CD8-positive, alpha-beta memory T cell (primary cell): ENCODE measurements around the gene BET1. TPM values are rescaled to one million over a fixed set of nuclear protein-coding genes. Genes with fewer than 3 reads are reported as not detected.
A peak's percentile ranks its signal among the peaks of the same experiment; 100 is the strongest.

ENCODE experiments used
- CTCF ChIA-PET: fragments of 350-600 bp; sonication (Branson Sonifier 250); formaldehyde crosslinking; loops from one replicate; lab custom pipeline; 2021; ENCODE audit warnings: antibody characterized with exemption; lab: Charles Lee
- POLR2A ChIA-PET: fragments of 350-600 bp; sonication (Branson Sonifier 250); formaldehyde crosslinking; loops from one replicate; lab custom pipeline; 2021; ENCODE audit warnings: antibody characterized with exemption; lab: Charles Lee
- DNase-seq, 5 donors: peaks; one replicate each; pipeline versions ENCODE4 v3.0.0 to v3.0.0-alpha.2; 2020 to 2022; ENCODE audit warnings: mixed read lengths in 1 of 5
- H3K27ac ChIP-seq: one replicate; pipeline ENCODE4 v1.7.0; 2013; ENCODE audit warnings: low read depth, mild to moderate bottlenecking, low read length, moderate library complexity
- H3K27me3 ChIP-seq: 2 replicates; pipeline ENCODE4 v1.7.0; 2013; ENCODE audit warnings: low read length, mild to moderate bottlenecking; ENCODE audit not compliant: insufficient read depth, poor library complexity, severe bottlenecking
- H3K36me3 ChIP-seq: 2 replicates; pipeline ENCODE4 v1.7.0; 2013; ENCODE audit warnings: mild to moderate bottlenecking, low read length, moderate library complexity; ENCODE audit not compliant: insufficient read depth
- H3K4me1 ChIP-seq: 2 replicates; pipeline ENCODE4 v1.7.0; 2013; ENCODE audit warnings: mild to moderate bottlenecking, low read length, moderate library complexity; ENCODE audit not compliant: insufficient read depth
- H3K4me3 ChIP-seq: 2 replicates; pipeline ENCODE4 v1.7.0; 2013; ENCODE audit warnings: mild to moderate bottlenecking, low read length
- H3K9me3 ChIP-seq: 2 replicates; pipeline ENCODE4 v1.7.0; 2013; ENCODE audit warnings: mild to moderate bottlenecking, low read length
- H3K27ac Mint-ChIP-seq, 8 donors: one replicate each; pipeline ENCODE4 v1.8.0; 2020 to 2021; ENCODE audit warnings: mixed read lengths in 8 of 8, mild to moderate bottlenecking in 6 of 8, inconsistent platforms in 3 of 8, moderate library complexity in 3 of 8
- H3K27me3 Mint-ChIP-seq, 2 donors: one replicate each; pipeline ENCODE4 v1.8.0; 2020 to 2021; ENCODE audit warnings: mixed read lengths in 2 of 2, mild to moderate bottlenecking in 1 of 2, moderate library complexity in 1 of 2
- H3K36me3 Mint-ChIP-seq, 3 donors: one replicate each; pipeline ENCODE4 v1.8.0; 2020 to 2021; ENCODE audit warnings: mixed read lengths in 3 of 3, inconsistent platforms in 1 of 3, mild to moderate bottlenecking in 1 of 3
- H3K4me1 Mint-ChIP-seq, 3 donors: one replicate each; pipeline ENCODE4 v1.8.0; 2020 to 2021; ENCODE audit warnings: mixed read lengths in 3 of 3, inconsistent platforms in 1 of 3, mild to moderate bottlenecking in 1 of 3
- H3K4me3 Mint-ChIP-seq, 7 donors: one replicate each; pipeline ENCODE4 v1.8.0; 2020 to 2021; ENCODE audit warnings: mixed read lengths in 7 of 7, mild to moderate bottlenecking in 6 of 7, moderate library complexity in 4 of 7, inconsistent platforms in 2 of 7
- H3K9me3 Mint-ChIP-seq, 5 donors: one replicate each; pipeline ENCODE4 v1.8.0; 2020 to 2022; ENCODE audit warnings: mixed read lengths in 5 of 5, mild to moderate bottlenecking in 3 of 5, moderate library complexity in 2 of 5, inconsistent platforms in 1 of 5
- polyA plus RNA-seq: library from polyadenylated mRNA; unstranded; fragments of 300-500 nt; fragmentation: Illumina TruSeq; gene quantifications from one replicate; pipeline ENCODE4 v1.2.3, GENCODE V29; 2021
- total RNA-seq, 2 experiments: library from RNA; stranded (reverse); gene quantifications; one replicate each; pipeline ENCODE4 v1.2.3, GENCODE V29; 2021

Gene BET1
- total and polyA plus RNA-seq, 3 experiments from 2014 or later = 17.8 to 22.6 (median 19.9) TPM

- H3K27ac ChIP-seq = no peak overlapping the region
- no peak overlapping the region for H3K27ac Mint-ChIP-seq
- H3K36me3 ChIP-seq = no peaks in the 10 kb centered on the region
- no peaks in the 10 kb centered on the region for H3K9me3 ChIP-seq
- H3K9me3 Mint-ChIP-seq = no peaks in the 10 kb centered on the region
- H3K4me1 ChIP-seq = no peaks in the 10 kb centered on the region
- H3K27me3 Mint-ChIP-seq = peaks cover 4 to 38% of the 10 kb centered on the region in 2 donors
- DNase-seq = no peak
- no peaks in the 10 kb centered on the region for H3K36me3 Mint-ChIP-seq
- no peak overlapping the region for H3K4me3 ChIP-seq
- ChIA-PET POLR2A (no interaction called here), CTCF (no interaction called here)
- no peaks in the 10 kb centered on the region for H3K27me3 ChIP-seq
- no peak overlapping the region for H3K4me3 Mint-ChIP-seq
- H3K4me1 Mint-ChIP-seq = no peaks in the 10 kb centered on the region
Measured at GRCh38 chr7:94011714-94012353, 7.7 kb upstream of the BET1 start.

- Histone ChIP-seq H3K4me3 (no peak overlapping the region), H3K9me3 (no peaks in the 10 kb centered on the region), H3K27me3 (no peaks in the 10 kb centered on the region), H3K4me1 (peaks cover 1% of the 10 kb centered on the region), H3K27ac (no peak overlapping the region), H3K36me3 (no peaks in the 10 kb centered on the region)
- H3K9me3 Mint-ChIP-seq = no peaks in the 10 kb centered on the region
- CTCF ChIA-PET = no interaction called here
- peaks cover 0 to 11% (median 0%) of the 10 kb centered on the region in 3 donors for H3K36me3 Mint-ChIP-seq
- POLR2A ChIA-PET = no interaction called here
- peaks cover 7 to 25% of the 10 kb centered on the region in 2 donors for H3K27me3 Mint-ChIP-seq
- no peak for DNase-seq
- peaks cover 13 to 16% (median 14%) of the 10 kb centered on the region in 3 donors for H3K4me1 Mint-ChIP-seq
- H3K4me3 Mint-ChIP-seq = no peak overlapping the region
- no peak overlapping the region for H3K27ac Mint-ChIP-seq
Measured at GRCh38 chr7:94008537-94008936, 4.4 kb upstream of the BET1 start.

- Mint-ChIP-seq H3K36me3 (peaks cover 0 to 17% (median 0%) of the 10 kb centered on the region in 3 donors), H3K9me3 (no peaks in the 10 kb centered on the region), H3K4me3 (no peak overlapping the region), H3K27ac (no peak overlapping the region), H3K27me3 (peaks cover 4 to 21% of the 10 kb centered on the region in 2 donors), H3K4me1 (peaks cover 37 to 42% (median 40%) of the 10 kb centered on the region in 3 donors)
- DNase-seq = no peak
- Histone ChIP-seq H3K4me3 (no peak overlapping the region), H3K27me3 (no peaks in the 10 kb centered on the region), H3K36me3 (no peaks in the 10 kb centered on the region), H3K4me1 (peaks cover 13% of the 10 kb centered on the region), H3K9me3 (no peaks in the 10 kb centered on the region), H3K27ac (no peak overlapping the region)
- ChIA-PET CTCF (no interaction called here), POLR2A (no interaction called here)
Measured at GRCh38 chr7:94005753-94006152, 1.6 kb upstream of the BET1 start.

- peak overlapping the region; percentile 96 to 100 (median 99) for H3K27ac Mint-ChIP-seq
- Histone ChIP-seq H3K27me3 (no peaks in the 10 kb centered on the region), H3K4me1 (peaks cover 13% of the 10 kb centered on the region), H3K27ac (peak overlapping the region; percentile 89), H3K9me3 (no peaks in the 10 kb centered on the region), H3K36me3 (no peaks in the 10 kb centered on the region), H3K4me3 (peak overlapping the region; percentile 84)
- H3K4me3 Mint-ChIP-seq = peak overlapping the region; percentile 95 to 100 (median 99)
- DNase-seq = peak in 1 of 5 donors; percentile 1
- peaks cover 0 to 29% (median 4%) of the 10 kb centered on the region in 3 donors for H3K36me3 Mint-ChIP-seq
- peaks cover 4 to 21% of the 10 kb centered on the region in 2 donors for H3K27me3 Mint-ChIP-seq
- POLR2A ChIA-PET = no interaction called here
- CTCF ChIA-PET = no interaction called here
- H3K9me3 Mint-ChIP-seq = no peaks in the 10 kb centered on the region
- peaks cover 44 to 56% (median 55%) of the 10 kb centered on the region in 3 donors for H3K4me1 Mint-ChIP-seq
Measured at GRCh38 chr7:94003446-94004023, 620 bp downstream of the BET1 start.

- H3K36me3 ChIP-seq = no peaks in the 10 kb centered on the region
- H3K27ac Mint-ChIP-seq = peak overlapping the region in 3 of 8 donors; percentile 1 to 53 (median 17)
- CTCF ChIA-PET = no interaction called here
- H3K27me3 Mint-ChIP-seq = peaks cover 4 to 7% of the 10 kb centered on the region in 2 donors
- H3K4me3 Mint-ChIP-seq = peak overlapping the region in 1 of 7 donors; percentile 15
- H3K9me3 Mint-ChIP-seq = no peaks in the 10 kb centered on the region
- POLR2A ChIA-PET = no interaction called here
- H3K4me1 Mint-ChIP-seq = peaks cover 50 to 69% (median 68%) of the 10 kb centered on the region in 3 donors
- peaks cover 0 to 42% (median 12%) of the 10 kb centered on the region in 3 donors for H3K36me3 Mint-ChIP-seq
- DNase-seq = no peak
- peaks cover 13% of the 10 kb centered on the region for H3K4me1 ChIP-seq
- no peaks in the 10 kb centered on the region for H3K9me3 ChIP-seq
- H3K27ac ChIP-seq = no peak overlapping the region
- H3K27me3 ChIP-seq = no peaks in the 10 kb centered on the region
- H3K4me3 ChIP-seq = no peak overlapping the region
Measured at GRCh38 chr7:94001396-94001795, 2.8 kb downstream of the BET1 start.

GRCh38 chr7:93997868-93998267, 6.3 kb downstream of the BET1 start:
- Histone ChIP-seq H3K36me3 (peaks cover 13% of the 10 kb centered on the region), H3K27ac (no peak overlapping the region), H3K4me3 (no peak overlapping the region), H3K9me3 (no peaks in the 10 kb centered on the region), H3K27me3 (no peaks in the 10 kb centered on the region), H3K4me1 (peaks cover 4% of the 10 kb centered on the region)
- ChIA-PET CTCF (no interaction called here), POLR2A (no interaction called here)
- Mint-ChIP-seq H3K36me3 (peaks cover 0 to 59% (median 19%) of the 10 kb centered on the region in 3 donors), H3K27me3 (no peaks in the 10 kb centered on the region), H3K4me3 (no peak overlapping the region), H3K27ac (peak overlapping the region in 1 of 8 donors; percentile 4), H3K9me3 (no peaks in the 10 kb centered on the region), H3K4me1 (peaks cover 30 to 54% (median 46%) of the 10 kb centered on the region in 3 donors)
- no peak for DNase-seq

- CTCF ChIA-PET = no interaction called here
- Histone ChIP-seq H3K9me3 (no peaks in the 10 kb centered on the region), H3K36me3 (peaks cover 13% of the 10 kb centered on the region), H3K4me1 (no peaks in the 10 kb centered on the region), H3K4me3 (no peak overlapping the region), H3K27me3 (no peaks in the 10 kb centered on the region), H3K27ac (no peak overlapping the region)
- H3K9me3 Mint-ChIP-seq = no peaks in the 10 kb centered on the region
- DNase-seq = no peak
- H3K27ac Mint-ChIP-seq = peak overlapping the region in 1 of 8 donors; percentile 2
- H3K36me3 Mint-ChIP-seq = peaks cover 0 to 46% (median 14%) of the 10 kb centered on the region in 3 donors
- H3K4me1 Mint-ChIP-seq = peaks cover 4 to 15% (median 10%) of the 10 kb centered on the region in 3 donors
- no peaks in the 10 kb centered on the region for H3K27me3 Mint-ChIP-seq
- H3K4me3 Mint-ChIP-seq = no peak overlapping the region
- POLR2A ChIA-PET = no interaction called here
Measured at GRCh38 chr7:93992421-93993110, 11.6 kb downstream of the BET1 start.

- H3K4me1 ChIP-seq = no peaks in the 10 kb centered on the region
- Mint-ChIP-seq H3K27ac (peak overlapping the region in 1 of 8 donors; percentile 82), H3K4me1 (peaks cover 0 to 1% (median under 1%) of the 10 kb centered on the region in 3 donors), H3K9me3 (no peaks in the 10 kb centered on the region), H3K27me3 (no peaks in the 10 kb centered on the region), H3K36me3 (peaks cover 0 to 14% (median under 1%) of the 10 kb centered on the region in 3 donors), H3K4me3 (no peak overlapping the region)
- H3K36me3 ChIP-seq = no peaks in the 10 kb centered on the region
- H3K27me3 ChIP-seq = no peaks in the 10 kb centered on the region
- H3K27ac ChIP-seq = no peak overlapping the region
- ChIA-PET POLR2A (no interaction called here), CTCF (no interaction called here)
- no peaks in the 10 kb centered on the region for H3K9me3 ChIP-seq
- H3K4me3 ChIP-seq = no peak overlapping the region
- no peak for DNase-seq
Measured at GRCh38 chr7:93987297-93987696, 16.9 kb downstream of the BET1 start.
